CD4-positive, alpha-beta memory T cell (primary cell): ENCODE results near the gene REEP6. TPM values are rescaled to one million over a fixed set of nuclear protein-coding genes. Genes with fewer than 3 reads are reported as not detected.
A peak's percentile ranks its signal among the peaks of the same experiment; 100 is the strongest.

Experiments
- CTCF ChIA-PET: fragments of 350-600 bp; sonication (Branson Sonifier 250); formaldehyde crosslinking; loops from one replicate; lab custom pipeline; 2021; ENCODE audit warnings: inconsistent platforms; ENCODE audit not compliant: partially characterized antibody; lab: Charles Lee
- POLR2A ChIA-PET: fragments of 350-600 bp; sonication (Branson Sonifier 250); formaldehyde crosslinking; loops from one replicate; lab custom pipeline; 2021; ENCODE audit not compliant: partially characterized antibody; lab: Charles Lee
- DNase-seq, 5 donors: peaks; one replicate each; pipeline versions ENCODE4 v3.0.0 to v3.0.0-alpha.2; 2020 to 2022; ENCODE audit warnings: mixed read lengths in 1 of 5
- H3K27ac ChIP-seq: one replicate; pipeline ENCODE4 v1.7.0; 2013; ENCODE audit warnings: low read depth, low read length
- H3K27me3 ChIP-seq: 2 replicates; pipeline ENCODE4 v1.7.0; 2013; ENCODE audit warnings: mild to moderate bottlenecking, low read length, moderate library complexity; ENCODE audit not compliant: insufficient read depth
- H3K36me3 ChIP-seq: 2 replicates; pipeline ENCODE4 v1.7.0; 2013; ENCODE audit warnings: mild to moderate bottlenecking, low read length, moderate library complexity; ENCODE audit not compliant: insufficient read depth
- H3K4me1 ChIP-seq: 2 replicates; pipeline ENCODE4 v1.7.0; 2013; ENCODE audit warnings: mild to moderate bottlenecking, low read length, moderate library complexity; ENCODE audit not compliant: insufficient read depth
- H3K4me3 ChIP-seq, 2 donors: one replicate each; pipeline ENCODE4 v1.7.0; 2013; ENCODE audit warnings: low read length in 2 of 2, mild to moderate bottlenecking in 1 of 2
- H3K9me3 ChIP-seq, 2 donors: one replicate each; pipeline ENCODE4 v1.7.0; 2013; ENCODE audit warnings: low read length in 2 of 2, control low read depth in 1 of 2; ENCODE audit not compliant: control insufficient read depth in 1 of 2
- H3K27ac Mint-ChIP-seq, 7 donors: one replicate each; pipeline ENCODE4 v1.8.0; 2020 to 2021; ENCODE audit warnings: mixed read lengths in 7 of 7, mild to moderate bottlenecking in 6 of 7, inconsistent platforms in 3 of 7, moderate library complexity in 3 of 7
- H3K27me3 Mint-ChIP-seq, 2 donors: one replicate each; pipeline ENCODE4 v1.8.0; 2020 to 2021; ENCODE audit warnings: mixed read lengths in 2 of 2
- H3K36me3 Mint-ChIP-seq, 2 donors: one replicate each; pipeline ENCODE4 v1.8.0; 2020 to 2021; ENCODE audit warnings: mixed read lengths in 2 of 2, inconsistent platforms in 1 of 2, mild to moderate bottlenecking in 1 of 2
- H3K4me1 Mint-ChIP-seq, 4 donors: one replicate each; pipeline ENCODE4 v1.8.0; 2020 to 2021; ENCODE audit warnings: mixed read lengths in 4 of 4, mild to moderate bottlenecking in 1 of 4
- H3K4me3 Mint-ChIP-seq, 8 donors: one replicate each; pipeline ENCODE4 v1.8.0; 2020 to 2021; ENCODE audit warnings: mixed read lengths in 8 of 8, mild to moderate bottlenecking in 7 of 8, moderate library complexity in 6 of 8, inconsistent platforms in 3 of 8
- H3K9me3 Mint-ChIP-seq, 8 donors: one replicate each; pipeline ENCODE4 v1.8.0; 2020 to 2021; ENCODE audit warnings: mixed read lengths in 8 of 8, mild to moderate bottlenecking in 5 of 8, inconsistent platforms in 3 of 8, moderate library complexity in 1 of 8
- intact Hi-C: fragments of 100-400 bp; cut with micrococcal nuclease; formaldehyde crosslinking; loops from one replicate; pipeline ENCODE4 v1.15.1; 2023
- polyA plus RNA-seq, 2 donors: library from polyadenylated mRNA; unstranded; fragments of 300-500 nt; fragmentation: Illumina TruSeq; gene quantifications; one replicate each; pipeline ENCODE4 v1.2.3, GENCODE V29; 2021
- total RNA-seq, 2 experiments: library from RNA; stranded (reverse); gene quantifications; one replicate each; pipeline ENCODE4 v1.2.3, GENCODE V29; 2021

REEP6 gene
- total RNA-seq (1 to 10 TPM; 2.9 to 3.3 TPM), polyA plus RNA-seq (1 to 10 TPM in 1 of 2 donors, under 1 TPM in 1; 1.00 to 2.8 TPM)

GRCh38 chr19:1491114-1491848 is at the start of gene REEP6:
REEP6 (plus strand) TSS chr19:1491181; CDS start chr19:1491270, 89 bp downstream.
- H3K36me3 Mint-ChIP-seq, result peaks cover 0 to 3% of the 10 kb centered on the region in 2 donors
- ChIA-PET POLR2A (interaction anchor here (0.6 to 2.5 kb wide), 15 partner anchors 13 to 247 kb away, joined by 3 to 13 read pairs (median 4); partner anchors contain the start of genes C19orf25, CIRBP and TCF3), CTCF (interaction anchor here (1.0 to 1.3 kb wide), 5 partner anchors 10 to 18 kb away, joined by 3 to 4 read pairs (median 4); no protein-coding TSS in a partner anchor)
- Histone ChIP-seq H3K27me3 (no peaks in the 10 kb centered on the region), H3K27ac (peak within 1 kb of the TSS; percentile 51), H3K4me3 (peak within 1 kb of the TSS; percentile 34 to 58), H3K9me3 (no peaks in the 10 kb centered on the region), H3K36me3 (no peaks in the 10 kb centered on the region), H3K4me1 (peaks cover 15% of the 10 kb centered on the region)
- intact Hi-C loops, result loop anchor here (2.0 kb wide), 1 partner anchor 162 kb away; the partner anchor contains the start of gene TCF3
- H3K4me1 Mint-ChIP-seq, result peaks cover 3 to 18% (median 10%) of the 10 kb centered on the region in 4 donors
- H3K9me3 Mint-ChIP-seq, result peaks cover 0 to 1% (median 0%) of the 10 kb centered on the region in 8 donors
- DNase-seq, result no peak
- H3K27ac Mint-ChIP-seq, result peak within 1 kb of the TSS; percentile 88 to 96 (median 93)
- peak within 1 kb of the TSS; percentile 86 to 95 (median 90) for H3K4me3 Mint-ChIP-seq
- peaks cover 0 to 3% of the 10 kb centered on the region in 2 donors for H3K27me3 Mint-ChIP-seq

- H3K4me3 Mint-ChIP-seq, result peak overlapping the region in 3 of 8 donors; percentile 25 to 55 (median 35)
- Histone ChIP-seq H3K27ac (no peak overlapping the region), H3K4me1 (peaks cover 51% of the 10 kb centered on the region), H3K27me3 (peaks cover under 1% of the 10 kb centered on the region), H3K4me3 (no peak overlapping the region), H3K36me3 (peaks cover 31% of the 10 kb centered on the region), H3K9me3 (no peaks in the 10 kb centered on the region)
- H3K4me1 Mint-ChIP-seq, result peaks cover 1 to 53% (median 23%) of the 10 kb centered on the region in 4 donors
- intact Hi-C loops, result no loop called here
- CTCF ChIA-PET, result interaction anchor here (0.7 kb wide), 1 partner anchor 46 kb away, joined by 3 read pairs; no protein-coding TSS in a partner anchor
- H3K36me3 Mint-ChIP-seq, result peaks cover 28 to 43% of the 10 kb centered on the region in 2 donors
- POLR2A ChIA-PET, result interaction anchor here (1.2 to 1.3 kb wide), 2 partner anchors 27 to 173 kb away, joined by 4 to 5 read pairs; partner anchors contain the start of gene CIRBP
- no peak for DNase-seq
- peak overlapping the region in 3 of 7 donors; percentile 37 to 99 (median 86) for H3K27ac Mint-ChIP-seq
- H3K27me3 Mint-ChIP-seq, result no peaks in the 10 kb centered on the region
- peaks cover 0 to 6% (median 0%) of the 10 kb centered on the region in 8 donors for H3K9me3 Mint-ChIP-seq
Measured at GRCh38 chr19:1441677-1442438, 49.1 kb upstream of the REEP6 start.

GRCh38 chr19:1445185-1445931 is 45.6 kb upstream of the REEP6 start:
- Histone ChIP-seq H3K36me3 (peaks cover 20% of the 10 kb centered on the region), H3K4me1 (peaks cover 40% of the 10 kb centered on the region), H3K4me3 (peak overlapping the region in 1 of 2 donors; percentile 57), H3K27me3 (peaks cover 27% of the 10 kb centered on the region), H3K9me3 (no peaks in the 10 kb centered on the region), H3K27ac (peak overlapping the region; percentile 22)
- Mint-ChIP-seq H3K4me3 (peak overlapping the region; percentile 53 to 82 (median 70)), H3K36me3 (peaks cover 20 to 24% of the 10 kb centered on the region in 2 donors), H3K9me3 (peaks cover 0 to 4% (median 0%) of the 10 kb centered on the region in 8 donors), H3K27ac (peak overlapping the region in 4 of 7 donors; percentile 25 to 99 (median 54)), H3K27me3 (peaks cover 17 to 20% of the 10 kb centered on the region in 2 donors), H3K4me1 (peaks cover 4 to 47% (median 16%) of the 10 kb centered on the region in 4 donors)
- intact Hi-C loops, result loop anchor here (1.0 to 2.0 kb wide), 3 partner anchors 25 to 68 kb away; partner anchors contain the start of genes ADAMTSL5 and PCSK4
- ChIA-PET CTCF (interaction anchor here (1.0 to 1.9 kb wide), 8 partner anchors 9 to 63 kb away, joined by 3 to 9 read pairs (median 4); no protein-coding TSS in a partner anchor), POLR2A (interaction anchor here (0.9 to 3.8 kb wide), 8 partner anchors 10 to 176 kb away, joined by 3 to 20 read pairs (median 5); partner anchors contain the start of genes CIRBP and REEP6)
- peak; percentile 68 to 82 (median 74) for DNase-seq

GRCh38 chr19:1445932-1446712 is 44.9 kb upstream of the REEP6 start:
- peaks cover 12 to 16% of the 10 kb centered on the region in 2 donors for H3K36me3 Mint-ChIP-seq
- H3K9me3 Mint-ChIP-seq, result peaks cover 0 to 4% (median 0%) of the 10 kb centered on the region in 8 donors
- DNase-seq, result no peak
- peaks cover 24 to 28% of the 10 kb centered on the region in 2 donors for H3K27me3 Mint-ChIP-seq
- Histone ChIP-seq H3K9me3 (no peaks in the 10 kb centered on the region), H3K27ac (no peak overlapping the region), H3K27me3 (peaks cover 35% of the 10 kb centered on the region), H3K36me3 (peaks cover 12% of the 10 kb centered on the region), H3K4me3 (no peak overlapping the region), H3K4me1 (peaks cover 36% of the 10 kb centered on the region)
- CTCF ChIA-PET, result interaction anchor here (1.0 to 1.9 kb wide), 5 partner anchors 9 to 62 kb away, joined by 3 to 9 read pairs (median 4); no protein-coding TSS in a partner anchor
- no peak overlapping the region for H3K4me3 Mint-ChIP-seq
- no peak overlapping the region for H3K27ac Mint-ChIP-seq
- POLR2A ChIA-PET, result interaction anchor here (0.9 to 3.8 kb wide), 5 partner anchors 9 to 26 kb away, joined by 4 to 20 read pairs (median 5); no protein-coding TSS in a partner anchor
- peaks cover 9 to 45% (median 17%) of the 10 kb centered on the region in 4 donors for H3K4me1 Mint-ChIP-seq
- intact Hi-C loops, result loop anchor here (1.0 to 2.0 kb wide), 3 partner anchors 25 to 67 kb away; partner anchors contain the start of genes ADAMTSL5 and PCSK4

- peak overlapping the region in 4 of 8 donors; percentile 23 to 58 (median 40) for H3K4me3 Mint-ChIP-seq
- Histone ChIP-seq H3K27ac (no peak overlapping the region), H3K36me3 (peaks cover 5% of the 10 kb centered on the region), H3K4me1 (peaks cover 36% of the 10 kb centered on the region), H3K4me3 (no peak overlapping the region), H3K9me3 (no peaks in the 10 kb centered on the region), H3K27me3 (peaks cover 40% of the 10 kb centered on the region)
- ChIA-PET POLR2A (interaction anchor here (0.6 to 1.7 kb wide), 2 partner anchors 9 to 203 kb away, joined by 3 to 5 read pairs; no protein-coding TSS in a partner anchor), CTCF (no interaction called here)
- H3K27ac Mint-ChIP-seq, result peak overlapping the region in 1 of 7 donors; percentile 68
- DNase-seq, result peak in 1 of 5 donors; percentile 36
- H3K9me3 Mint-ChIP-seq, result peaks cover 0 to 3% (median 0%) of the 10 kb centered on the region in 8 donors
- H3K27me3 Mint-ChIP-seq, result peaks cover 24 to 30% of the 10 kb centered on the region in 2 donors
- peaks cover 9 to 44% (median 15%) of the 10 kb centered on the region in 4 donors for H3K4me1 Mint-ChIP-seq
- intact Hi-C loops, result no loop called here
- peaks cover 4 to 10% of the 10 kb centered on the region in 2 donors for H3K36me3 Mint-ChIP-seq
Measured at GRCh38 chr19:1446713-1447481, 44.1 kb upstream of the REEP6 start.
